ENCODE data around the gene LRRC3C.

LRRC3C gene

GRCh38 chr17:39903158-39903884 lies 24.2 kb upstream of the LRRC3C start:
- Histone ChIP-seq H2AK5ac (ENCODE audit: low read depth, low read length) (no peak overlapping the region), H2BK120ac (ENCODE audit: low read depth, low read length) (no peak overlapping the region), H3K4me2 (ENCODE audit: insufficient read depth, low read length, poor library complexity, severe bottlenecking) (no peak overlapping the region), H3K27me3 (ENCODE audit: control insufficient read depth in 3 of 3, insufficient read depth in 3 of 3, low read depth in 1 of 3, low read length in 3 of 3) (no peaks in the 10 kb centered on the region), H3K27ac (replicated peaks; ENCODE audit: low read length) (no peak overlapping the region), H3K79me1 (ENCODE audit: low read depth, low read length) (no peaks in the 10 kb centered on the region), H3K23ac (ENCODE audit: low read depth, low read length, poor library complexity) (no peak overlapping the region), H3K9me3 (replicated peaks in 1 of 2; ENCODE audit: control insufficient read depth in 2 of 2, insufficient read depth in 1 of 2, low read depth in 1 of 2, low read length in 2 of 2) (no peaks in the 10 kb centered on the region), H3K4me1 (ENCODE audit: control insufficient read depth in 2 of 2, insufficient read depth in 1 of 2, low read depth in 1 of 2, low read length in 2 of 2) (no peaks in the 10 kb centered on the region), H3K36me3 (replicated peaks in 1 of 2; ENCODE audit: control insufficient read depth in 2 of 2, insufficient read depth in 2 of 2, low read length in 2 of 2) (no peaks in the 10 kb centered on the region), H2BK5ac (ENCODE audit: low read length) (no peak overlapping the region), H2BK12ac (ENCODE audit: low read length) (no peak overlapping the region), H3K4ac (ENCODE audit: low read length) (no peak overlapping the region), H4K91ac (ENCODE audit: low read depth, low read length, poor library complexity) (no peak overlapping the region), H3K14ac (ENCODE audit: low read length) (no peak overlapping the region), H3K18ac (ENCODE audit: low read length) (no peak overlapping the region), H4K8ac (ENCODE audit: low read depth, low read length) (no peak overlapping the region), H3K4me3 (ENCODE audit: low read length in 2 of 2) (no peak overlapping the region), H3K9ac (ENCODE audit: low read depth, low read length, poor library complexity) (no peak overlapping the region), H2AFZ (ENCODE audit: low read length) (no peak overlapping the region), H2BK15ac (ENCODE audit: low read length) (no peak overlapping the region)
- DNase-seq (ENCODE audit: low spot score) = no peak
- no CpG with 5 or more reads among the region's 4 CpGs for WGBS, 2 donors (ENCODE audit: extremely low coverage in 2 of 2, insufficient read length in 2 of 2, insufficient replicate concordance in 1 of 2)

GRCh38 chr17:39904990-39905288 lies 22.6 kb upstream of the LRRC3C start:
- no peak overlapping the region for H2BK15ac ChIP-seq (ENCODE audit: low read length)
- no peak overlapping the region for H4K91ac ChIP-seq (ENCODE audit: low read depth, low read length, poor library complexity)
- no peaks in the 10 kb centered on the region for H3K27me3 ChIP-seq (ENCODE audit: control insufficient read depth in 3 of 3, insufficient read depth in 3 of 3, low read depth in 1 of 3, low read length in 3 of 3)
- no peak overlapping the region for H3K9ac ChIP-seq (ENCODE audit: low read depth, low read length, poor library complexity)
- WGBS, 2 donors (ENCODE audit: extremely low coverage in 2 of 2, insufficient read length in 2 of 2, insufficient replicate concordance in 1 of 2) = no CpG with 5 or more reads among the region's 3 CpGs
- H2AK5ac ChIP-seq (ENCODE audit: low read depth, low read length) = no peak overlapping the region
- no peak for DNase-seq (ENCODE audit: low spot score)
- no peak overlapping the region for H3K27ac ChIP-seq (replicated peaks; ENCODE audit: low read length)
- H2AFZ ChIP-seq (ENCODE audit: low read length) = no peak overlapping the region
- no peaks in the 10 kb centered on the region for H3K4me1 ChIP-seq (ENCODE audit: control insufficient read depth in 2 of 2, insufficient read depth in 1 of 2, low read depth in 1 of 2, low read length in 2 of 2)
- H2BK12ac ChIP-seq (ENCODE audit: low read length) = no peak overlapping the region
- no peak overlapping the region for H3K23ac ChIP-seq (ENCODE audit: low read depth, low read length, poor library complexity)
- no peaks in the 10 kb centered on the region for H3K79me1 ChIP-seq (ENCODE audit: low read depth, low read length)
- no peak overlapping the region for H4K8ac ChIP-seq (ENCODE audit: low read depth, low read length)
- no peak overlapping the region for H3K18ac ChIP-seq (ENCODE audit: low read length)
- no peaks in the 10 kb centered on the region for H3K9me3 ChIP-seq (replicated peaks in 1 of 2; ENCODE audit: control insufficient read depth in 2 of 2, insufficient read depth in 1 of 2, low read depth in 1 of 2, low read length in 2 of 2)
- no peak overlapping the region for H3K4ac ChIP-seq (ENCODE audit: low read length)
- no peak overlapping the region for H2BK5ac ChIP-seq (ENCODE audit: low read length)
- no peak overlapping the region for H3K14ac ChIP-seq (ENCODE audit: low read length)
- H2BK120ac ChIP-seq (ENCODE audit: low read depth, low read length) = no peak overlapping the region
- H3K4me2 ChIP-seq (ENCODE audit: insufficient read depth, low read length, poor library complexity, severe bottlenecking) = no peak overlapping the region
- no peak overlapping the region for H3K4me3 ChIP-seq (ENCODE audit: low read length in 2 of 2)
- peaks cover 0 to 4% of the 10 kb centered on the region in 2 donors for H3K36me3 ChIP-seq (replicated peaks in 1 of 2; ENCODE audit: control insufficient read depth in 2 of 2, insufficient read depth in 2 of 2, low read length in 2 of 2)

DNA sequence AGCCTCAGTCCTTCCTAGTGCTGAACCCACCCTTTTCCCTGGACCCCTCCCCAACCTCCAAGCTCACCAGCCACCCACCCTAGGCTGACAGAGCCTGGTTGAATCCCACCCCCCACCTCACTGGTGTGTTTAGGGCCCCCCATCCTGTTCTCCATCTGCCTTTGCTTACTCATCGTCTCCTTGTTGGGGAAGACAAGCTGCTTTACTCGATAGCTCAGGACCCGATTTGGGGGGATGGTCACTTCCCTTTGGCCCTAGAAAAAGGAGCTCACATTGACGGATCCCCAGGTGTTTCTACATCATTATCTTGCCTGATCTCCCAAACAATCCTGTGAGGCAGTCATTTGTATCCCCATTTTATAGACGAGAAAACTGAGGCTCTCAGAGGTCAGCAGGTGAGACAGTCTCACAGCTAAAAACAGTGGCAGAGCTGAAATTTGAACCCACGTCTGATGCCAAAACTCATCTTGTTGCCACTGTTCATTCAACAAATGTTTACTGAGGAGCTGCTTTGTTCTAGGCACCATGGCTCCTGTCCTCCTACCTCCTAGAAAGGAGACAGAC lies 18.7 kb upstream of the LRRC3C start:
- H3K18ac ChIP-seq (ENCODE audit: low read length) = no peak overlapping the region
- no CpG with 5 or more reads among the region's 6 CpGs for WGBS, 2 donors (ENCODE audit: extremely low coverage in 2 of 2, insufficient read length in 2 of 2, insufficient replicate concordance in 1 of 2)
- no peak overlapping the region for H2BK15ac ChIP-seq (ENCODE audit: low read length)
- H3K9ac ChIP-seq (ENCODE audit: low read depth, low read length, poor library complexity) = no peak overlapping the region
- no peak overlapping the region for H4K8ac ChIP-seq (ENCODE audit: low read depth, low read length)
- H2BK120ac ChIP-seq (ENCODE audit: low read depth, low read length) = no peak overlapping the region
- no peaks in the 10 kb centered on the region for H3K9me3 ChIP-seq (replicated peaks in 1 of 2; ENCODE audit: control insufficient read depth in 2 of 2, insufficient read depth in 1 of 2, low read depth in 1 of 2, low read length in 2 of 2)
- no peak overlapping the region for H3K14ac ChIP-seq (ENCODE audit: low read length)
- no peak overlapping the region for H3K4me2 ChIP-seq (ENCODE audit: insufficient read depth, low read length, poor library complexity, severe bottlenecking)
- no peaks in the 10 kb centered on the region for H3K4me1 ChIP-seq (ENCODE audit: control insufficient read depth in 2 of 2, insufficient read depth in 1 of 2, low read depth in 1 of 2, low read length in 2 of 2)
- H2BK12ac ChIP-seq (ENCODE audit: low read length) = no peak overlapping the region
- H3K23ac ChIP-seq (ENCODE audit: low read depth, low read length, poor library complexity) = no peak overlapping the region
- no peaks in the 10 kb centered on the region for H3K79me1 ChIP-seq (ENCODE audit: low read depth, low read length)
- H3K36me3 ChIP-seq (replicated peaks in 1 of 2; ENCODE audit: control insufficient read depth in 2 of 2, insufficient read depth in 2 of 2, low read length in 2 of 2) = peaks cover 0 to 12% of the 10 kb centered on the region in 2 donors
- no peak overlapping the region for H3K4ac ChIP-seq (ENCODE audit: low read length)
- no peak overlapping the region for H3K27ac ChIP-seq (replicated peaks; ENCODE audit: low read length)
- no peak overlapping the region for H2AK5ac ChIP-seq (ENCODE audit: low read depth, low read length)
- H4K91ac ChIP-seq (ENCODE audit: low read depth, low read length, poor library complexity) = no peak overlapping the region
- no peak for DNase-seq (ENCODE audit: low spot score)
- no peak overlapping the region for H3K4me3 ChIP-seq (ENCODE audit: low read length in 2 of 2)
- no peaks in the 10 kb centered on the region for H3K27me3 ChIP-seq (ENCODE audit: control insufficient read depth in 3 of 3, insufficient read depth in 3 of 3, low read depth in 1 of 3, low read length in 3 of 3)
- H2BK5ac ChIP-seq (ENCODE audit: low read length) = no peak overlapping the region
- H2AFZ ChIP-seq (ENCODE audit: low read length) = no peak overlapping the region

DNA sequence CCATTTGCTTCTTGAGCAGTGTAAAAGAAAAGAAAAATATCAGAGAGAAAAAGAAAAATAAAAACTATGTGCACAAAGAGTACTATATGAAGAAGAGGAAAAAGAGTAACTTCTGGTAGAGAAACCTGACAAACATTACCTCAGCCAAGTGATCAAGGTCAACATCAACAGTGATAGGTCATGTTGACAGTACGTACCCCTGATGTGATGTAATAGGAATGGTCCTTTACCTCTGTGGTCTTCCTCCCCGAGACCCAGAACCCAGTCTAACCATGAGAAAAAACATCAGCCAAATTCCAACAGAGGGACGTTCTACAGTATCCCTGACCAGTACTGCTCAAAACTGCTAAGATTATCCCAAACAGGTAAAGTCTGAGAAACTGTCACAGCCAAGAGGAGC lies 13.5 kb upstream of the LRRC3C start:
- H2BK120ac ChIP-seq (ENCODE audit: low read depth, low read length) = no peak overlapping the region
- H3K4me3 ChIP-seq (ENCODE audit: low read length in 2 of 2) = no peak overlapping the region
- H2BK12ac ChIP-seq (ENCODE audit: low read length) = no peak overlapping the region
- no peak overlapping the region for H3K4ac ChIP-seq (ENCODE audit: low read length)
- H3K79me1 ChIP-seq (ENCODE audit: low read depth, low read length) = peaks cover 2% of the 10 kb centered on the region
- no peaks in the 10 kb centered on the region for H3K9me3 ChIP-seq (replicated peaks in 1 of 2; ENCODE audit: control insufficient read depth in 2 of 2, insufficient read depth in 1 of 2, low read depth in 1 of 2, low read length in 2 of 2)
- no peak overlapping the region for H2BK15ac ChIP-seq (ENCODE audit: low read length)
- H2AK5ac ChIP-seq (ENCODE audit: low read depth, low read length) = no peak overlapping the region
- no peak overlapping the region for H3K18ac ChIP-seq (ENCODE audit: low read length)
- no peak overlapping the region for H3K4me2 ChIP-seq (ENCODE audit: insufficient read depth, low read length, poor library complexity, severe bottlenecking)
- H3K9ac ChIP-seq (ENCODE audit: low read depth, low read length, poor library complexity) = no peak overlapping the region
- no peak overlapping the region for H2AFZ ChIP-seq (ENCODE audit: low read length)
- no peak overlapping the region for H2BK5ac ChIP-seq (ENCODE audit: low read length)
- no peak overlapping the region for H3K27ac ChIP-seq (replicated peaks; ENCODE audit: low read length)
- WGBS, 2 donors (ENCODE audit: extremely low coverage in 2 of 2, insufficient read length in 2 of 2, insufficient replicate concordance in 1 of 2) = no CpG with 5 or more reads among the region's 3 CpGs
- no peaks in the 10 kb centered on the region for H3K27me3 ChIP-seq (ENCODE audit: control insufficient read depth in 3 of 3, insufficient read depth in 3 of 3, low read depth in 1 of 3, low read length in 3 of 3)
- H4K8ac ChIP-seq (ENCODE audit: low read depth, low read length) = no peak overlapping the region
- H4K91ac ChIP-seq (ENCODE audit: low read depth, low read length, poor library complexity) = no peak overlapping the region
- H3K23ac ChIP-seq (ENCODE audit: low read depth, low read length, poor library complexity) = no peak overlapping the region
- peaks cover 7 to 14% of the 10 kb centered on the region in 2 donors for H3K36me3 ChIP-seq (replicated peaks in 1 of 2; ENCODE audit: control insufficient read depth in 2 of 2, insufficient read depth in 2 of 2, low read length in 2 of 2)
- DNase-seq (ENCODE audit: low spot score) = no peak
- no peak overlapping the region for H3K14ac ChIP-seq (ENCODE audit: low read length)
- H3K4me1 ChIP-seq (ENCODE audit: control insufficient read depth in 2 of 2, insufficient read depth in 1 of 2, low read depth in 1 of 2, low read length in 2 of 2) = no peaks in the 10 kb centered on the region

Measured in neuronal stem cell (in vitro differentiated cells).